GM12878 (cell line): Measurements from ENCODE around the gene PCDH15. TPM values are rescaled to one million over a fixed set of nuclear protein-coding genes. Genes with fewer than 3 reads are reported as not detected.

Experiments used
- ATAC-seq: fragments of 200-7000 bp; cut with Tn5 transposase; 3 replicates; pipeline ENCODE4 v1.9.1; 2020; ENCODE audit warnings: mild to moderate bottlenecking, moderate library complexity
- BruUV-seq: library from RNA; stranded (reverse); fragments of 400-500 nt; replicated peaks from 2 replicates; lab custom pipeline; 2021; lab: Mats Ljungman, UMichigan
- CTCF ChIA-PET: fragments of 300-600 bp; sonication (Branson Sonifier 250); formaldehyde crosslinking; extraction: SDS; loops from one replicate; lab custom pipeline; 2021; ENCODE audit warnings: inconsistent platforms; lab: Yijun Ruan, JAX
- POLR2A ChIA-PET: fragments of 350-600 bp; formaldehyde crosslinking; extraction: SDS; loops from one replicate; lab custom pipeline; 2021; ENCODE audit warnings: inconsistent platforms; lab: Charles Lee
- RAD21 ChIA-PET: fragments of 300-600 bp; sonication (Branson Sonifier 250); formaldehyde crosslinking; loops from one replicate; lab custom pipeline; 2023; ENCODE audit warnings: antibody characterized with exemption; ENCODE audit not compliant: unreplicated experiment; lab: Charles Lee
- SMC1A ChIA-PET: fragments of 300-600 bp; sonication (Branson Sonifier 250); formaldehyde crosslinking; loops from one replicate; lab custom pipeline; 2023; ENCODE audit not compliant: unreplicated experiment, uncharacterized antibody; lab: Charles Lee
- DNase-seq: peaks from one replicate; pipeline ENCODE4 v3.0.0-alpha.2; 2011; ENCODE audit warnings: low read depth, low spot score
- FAIRE-seq: peaks from 3 replicates; lab custom pipeline; 2011; peaks lifted over from hg19 to GRCh38; lab: Jason Lieb, UNC
- H2AFZ ChIP-seq: 2 replicates; pipeline ENCODE4 v1.6.0; 2011; ENCODE audit warnings: low read depth, low read length, control low read depth; ENCODE audit not compliant: control insufficient read depth
- H3K27ac ChIP-seq: 2 replicates; pipeline ENCODE4 v1.5.1; 2011; ENCODE audit warnings: control low read depth; ENCODE audit not compliant: control insufficient read depth, insufficient read depth
- H3K27me3 ChIP-seq, 2 experiments: replicated peaks in 1 of 2; 2 replicates each; pipeline versions ENCODE4 v1.6.0 to v1.6.1; 2011; ENCODE audit warnings: low read length in 1 of 2; ENCODE audit not compliant: control insufficient read depth in 2 of 2, insufficient read depth in 2 of 2
- H3K36me3 ChIP-seq, 2 experiments: 2 replicates each; pipeline ENCODE4 v1.5.1; 2011; ENCODE audit warnings: low read length in 1 of 2; ENCODE audit not compliant: control insufficient read depth in 2 of 2, insufficient read depth in 2 of 2
- H3K4me1 ChIP-seq: 2 replicates; pipeline ENCODE4 v1.6.1; 2011; ENCODE audit warnings: mild to moderate bottlenecking, low read length, moderate library complexity, mixed read lengths; ENCODE audit not compliant: control insufficient read depth, insufficient read depth
- H3K4me2 ChIP-seq: 2 replicates; pipeline ENCODE4 v1.6.0; 2011; ENCODE audit warnings: control low read depth; ENCODE audit not compliant: control insufficient read depth, insufficient read depth
- H3K4me3 ChIP-seq: fragments of 200-600 bp; sonication (generic); 2 replicates; pipeline ENCODE4 v1.5.1; 2016
- H3K79me2 ChIP-seq: 2 replicates; pipeline ENCODE4 v1.6.0; 2011; ENCODE audit warnings: low read length; ENCODE audit not compliant: control insufficient read depth, insufficient read depth
- H3K9ac ChIP-seq: 2 replicates; pipeline ENCODE4 v1.8.0; 2011; ENCODE audit warnings: low read length, control low read depth, mixed read lengths; ENCODE audit not compliant: control insufficient read depth, insufficient read depth
- H3K9me3 ChIP-seq: replicated peaks from 3 replicates; pipeline ENCODE4 v1.5.1; 2011; ENCODE audit warnings: mild to moderate bottlenecking, low read length; ENCODE audit not compliant: control insufficient read depth, insufficient read depth
- H4K20me1 ChIP-seq: 2 replicates; pipeline ENCODE4 v1.6.0; 2011; ENCODE audit not compliant: control insufficient read depth, insufficient read depth
- ATF7 ChIP-seq: fragments of 450-650 bp; IDR thresholded peaks from 2 replicates; pipeline ENCODE4 v1.6.1; 2016; ENCODE audit warnings: low read depth, mild to moderate bottlenecking
- BACH1 ChIP-seq: fragments of 450-650 bp; IDR thresholded peaks from 2 replicates; pipeline ENCODE4 v1.6.1; 2017; ENCODE audit warnings: mild to moderate bottlenecking, borderline replicate concordance
- CHD4 ChIP-seq: fragments of 200-600 bp; sonication (generic); IDR thresholded peaks from 2 replicates; pipeline ENCODE4 v1.6.1; 2016; ENCODE audit warnings: mild to moderate bottlenecking
- E2F8 ChIP-seq: fragments of 450-650 bp; IDR thresholded peaks from 2 replicates; pipeline ENCODE4 v1.6.1; 2018; ENCODE audit warnings: mild to moderate bottlenecking, low read depth, moderate library complexity; ENCODE audit not compliant: partially characterized antibody
- EED ChIP-seq: sonication (generic); IDR thresholded peaks from 2 replicates; pipeline ENCODE4 v1.6.1; 2016; ENCODE audit warnings: antibody characterized with exemption, low read depth
- EZH2 ChIP-seq: IDR thresholded peaks from 2 replicates; pipeline ENCODE4 v1.6.1; 2012; ENCODE audit warnings: low read depth, mild to moderate bottlenecking, control low read depth, inconsistent platforms, low read length, borderline replicate concordance; ENCODE audit not compliant: control insufficient read depth
- FOXK2 ChIP-seq: fragments of 450-650 bp; IDR thresholded peaks from 2 replicates; pipeline ENCODE4 v1.6.1; 2017; ENCODE audit warnings: mild to moderate bottlenecking, moderate library complexity
- HDAC6 ChIP-seq: fragments of 200-600 bp; sonication (generic); IDR thresholded peaks from one replicate; pipeline ENCODE4 v1.8.0; 2017; ENCODE audit warnings: antibody characterized with exemption; ENCODE audit not compliant: unreplicated experiment
- HSF1 ChIP-seq: fragments of 150-350 bp; IDR thresholded peaks from 2 replicates; pipeline ENCODE4 v1.6.1; 2014; ENCODE audit warnings: mild to moderate bottlenecking, low read depth, low read length
- IKZF2 ChIP-seq, 2 experiments: fragments of 450-650 bp; IDR thresholded peaks; 2 replicates each; pipeline ENCODE4 v1.6.1; 2017; ENCODE audit warnings: mild to moderate bottlenecking in 2 of 2, moderate library complexity in 2 of 2
- JUND ChIP-seq: IDR thresholded peaks from 2 replicates; pipeline ENCODE4 v1.6.1; 2012; ENCODE audit warnings: low read depth, mild to moderate bottlenecking, low read length, improper control_type of control experiment, moderate library complexity
- NBN ChIP-seq: fragments of 450-650 bp; IDR thresholded peaks from 2 replicates; pipeline ENCODE4 v1.6.1; 2016
- NR2C1 ChIP-seq: fragments of 450-650 bp; IDR thresholded peaks from 2 replicates; pipeline ENCODE4 v1.6.1; 2017; ENCODE audit warnings: antibody characterized with exemption, mild to moderate bottlenecking, moderate library complexity
- PML ChIP-seq: IDR thresholded peaks from 2 replicates; pipeline ENCODE4 v1.6.1; 2012; ENCODE audit warnings: low read length, inconsistent platforms
- RAD51 ChIP-seq: fragments of 450-650 bp; IDR thresholded peaks from 2 replicates; pipeline ENCODE4 v1.6.1; 2016; ENCODE audit warnings: moderate library complexity, mild to moderate bottlenecking, inconsistent platforms
- RUNX3 ChIP-seq: IDR thresholded peaks from 2 replicates; pipeline ENCODE4 v1.6.1; 2012; ENCODE audit warnings: low read length, inconsistent platforms
- SMAD5 ChIP-seq: IDR thresholded peaks from 2 replicates; pipeline ENCODE4 v1.6.1; 2016; ENCODE audit warnings: antibody characterized with exemption, low read depth
- SMC3 ChIP-seq: IDR thresholded peaks from 2 replicates; pipeline ENCODE4 v1.6.1; 2011; ENCODE audit warnings: low read length, improper control_type of control experiment, borderline replicate concordance
- USF2 ChIP-seq: IDR thresholded peaks from 2 replicates; pipeline ENCODE4 v1.6.1; 2011; ENCODE audit warnings: low read depth, low read length, improper control_type of control experiment, borderline replicate concordance
- ZNF622 ChIP-seq: fragments of 450-650 bp; IDR thresholded peaks from 2 replicates; pipeline ENCODE4 v1.6.1; 2017; ENCODE audit warnings: mild to moderate bottlenecking, inconsistent platforms
- WGBS: methylation state at CpG from one replicate; pipeline ENCODE4 v1.1.6; 2016; ENCODE audit warnings: low lambda C conversion rate; ENCODE audit not compliant: insufficient replicate concordance, insufficient coverage; ENCODE audit errors: missing lambda C conversion rate; 5-methylcytosine and 5-hydroxymethylcytosine counted together
- in situ Hi-C: fragments of 300-500 bp; cut with MboI; formaldehyde crosslinking; loops from 9 replicates; pipeline ENCODE4 v1.14.3; 2018; ENCODE audit warnings: mixed read lengths
- intact Hi-C: fragments of 100-400 bp; cut with micrococcal nuclease; formaldehyde crosslinking; loops from one replicate; pipeline ENCODE4 v1.14.2; 2022; ENCODE audit not compliant: unreplicated experiment
- polyA plus RNA-seq, 11 experiments: library from polyadenylated mRNA; depleted of rRNA in 4 of 11; unstranded in 6 of 11; stranded (reverse) in 5 of 11; fragments of >200 nt; fragmentation: Nextera tagmentation in 4 of 11; fragmentation: Illumina TruSeq in 1 of 11; extraction: Ambion mirVana in 4 of 11; extraction: Trizol in 1 of 11; gene quantifications; 1 replicate in 1 of 11; 2 replicates in 10 of 11; pipeline versions ENCODE4 v1.2.1 to v1.2.3, GENCODE V29; 2011 to 2016; ENCODE audit warnings: inconsistent platforms in 2 of 11, missing spikeins in 2 of 11, low read depth in 1 of 11
- total RNA-seq, 4 experiments: library from RNA; depleted of rRNA in 3 of 4; stranded (reverse); fragments of >200 nt in 3 of 4; fragmentation: Illumina TruSeq in 1 of 4; extraction: Trizol in 1 of 4; gene quantifications; 2 replicates each; pipeline versions ENCODE4 v1.2.1 to v1.2.3, GENCODE V29; 2013 to 2021

Gene PCDH15
- total and polyA plus RNA-seq, 10 of the 15 experiments (the other 5 are each of a cell fraction or from before 2014, with no cell fraction given): 0.03 to 0.52 (median 0.07) TPM; not detected in 6

- FAIRE-seq (no peak), DNase-seq (no peak), ATAC-seq (no peak)
- 0% methylated on average over 1 of the region's 1 CpG for WGBS
- intact Hi-C loops: no loop called here
- in situ Hi-C loops: no loop called here
- Histone ChIP-seq H3K4me1 (no peaks in the 10 kb centered on the region), H3K4me2 (no peak overlapping the region), H3K27ac (no peak overlapping the region), H2AFZ (no peak overlapping the region), H3K79me2 (no peaks in the 10 kb centered on the region), H3K9me3 (no peaks in the 10 kb centered on the region), H4K20me1 (no peaks in the 10 kb centered on the region), H3K9ac (no peak overlapping the region), H3K36me3 (no peaks in the 10 kb centered on the region), H3K4me3 (no peak overlapping the region), H3K27me3 (no peaks in the 10 kb centered on the region)
- BruUV-seq: no TSS peak
- CTCF ChIA-PET: no interaction called here
- no peak for TF ChIP-seq RAD51
- no peak for TF ChIP-seq SMAD5
- TF ChIP-seq USF2: no peak
- TF ChIP-seq BACH1: no peak
- no peak for TF ChIP-seq JUND
- no peak for TF ChIP-seq NBN
- TF ChIP-seq ATF7: no peak
- no peak for TF ChIP-seq HDAC6
- TF ChIP-seq FOXK2: no peak
- no peak for TF ChIP-seq NR2C1
- TF ChIP-seq EED: no peak
- TF ChIP-seq HSF1: no peak
- no peak for TF ChIP-seq SMC3
- TF ChIP-seq ZNF622: no peak
- no peak for TF ChIP-seq PML
- TF ChIP-seq EZH2: no peak
- no peak for TF ChIP-seq CHD4
- no peak for TF ChIP-seq RUNX3
- no peak for TF ChIP-seq IKZF2 (IDR thresholded peaks at IDR 0.05)
- TF ChIP-seq E2F8: no peak
- RAD21 ChIA-PET: no interaction called here
- SMC1A ChIA-PET: interaction anchor here (1.0 kb wide), 1 partner anchor 89 kb away, joined by 3 read pairs; no protein-coding TSS in a partner anchor
- POLR2A ChIA-PET: no interaction called here
Measured at GRCh38 chr10:54614072-54614471, 187.0 kb downstream of the PCDH15 start.
